ENCODE results near the gene LRRC4C.

The LRRC4C gene

GRCh38 chr11:41065432-41065831 is 394.0 kb downstream of the LRRC4C start:
- H3K27ac ChIP-seq (ENCODE audit: low read length) = no peak overlapping the region
- H3K4me1 ChIP-seq (ENCODE audit: insufficient read depth, low read length) = no peaks in the 10 kb centered on the region
- no peaks in the 10 kb centered on the region for H4K20me1 ChIP-seq (ENCODE audit: insufficient read depth, low read length)
- H3K36me3 ChIP-seq (ENCODE audit: insufficient read depth, low read length) = no peaks in the 10 kb centered on the region
- no peak overlapping the region for H3K4me2 ChIP-seq (ENCODE audit: insufficient read depth, low read length)
- TF ChIP-seq EZH2 (IDR thresholded peaks at IDR 0.05; ENCODE audit: borderline replicate concordance, low read depth, low read length, severe bottlenecking) (no peak), CTCF (IDR thresholded peaks at IDR 0.05; ENCODE audit: borderline replicate concordance, extremely low read depth, low read length, poor library complexity, severe bottlenecking) (no peak)
- H3K9ac ChIP-seq (ENCODE audit: low read depth, low read length) = no peak overlapping the region
- no peak for ATAC-seq (ENCODE audit: insufficient read depth, low read depth)
- no peak for DNase-seq
- H3K79me2 ChIP-seq (ENCODE audit: insufficient read depth, low read length) = no peaks in the 10 kb centered on the region
- H3K4me3 ChIP-seq (ENCODE audit: low read depth in 1 of 2, low read length in 2 of 2) = no peak overlapping the region
- no peaks in the 10 kb centered on the region for H3K9me3 ChIP-seq (ENCODE audit: insufficient read depth, low read length, severe bottlenecking)
- H3K27me3 ChIP-seq (ENCODE audit: insufficient read depth, low read length, poor library complexity) = no peaks in the 10 kb centered on the region
- H2AFZ ChIP-seq (ENCODE audit: low read depth, low read length) = no peak overlapping the region

- ATAC-seq (ENCODE audit: insufficient read depth, low read depth) (no peak), DNase-seq (no peak)
- H3K36me3 ChIP-seq (ENCODE audit: insufficient read depth, low read length) = no peaks in the 10 kb centered on the region
- no peak overlapping the region for H3K4me2 ChIP-seq (ENCODE audit: insufficient read depth, low read length)
- no peaks in the 10 kb centered on the region for H3K27me3 ChIP-seq (ENCODE audit: insufficient read depth, low read length, poor library complexity)
- no peak overlapping the region for H3K9ac ChIP-seq (ENCODE audit: low read depth, low read length)
- H2AFZ ChIP-seq (ENCODE audit: low read depth, low read length) = no peak overlapping the region
- H3K9me3 ChIP-seq (ENCODE audit: insufficient read depth, low read length, severe bottlenecking) = no peaks in the 10 kb centered on the region
- no peak overlapping the region for H3K4me3 ChIP-seq (ENCODE audit: low read depth in 1 of 2, low read length in 2 of 2)
- no peak overlapping the region for H3K27ac ChIP-seq (ENCODE audit: low read length)
- H4K20me1 ChIP-seq (ENCODE audit: insufficient read depth, low read length) = no peaks in the 10 kb centered on the region
- no peak for TF ChIP-seq CTCF (IDR thresholded peaks at IDR 0.05; ENCODE audit: borderline replicate concordance, extremely low read depth, low read length, poor library complexity, severe bottlenecking)
- TF ChIP-seq EZH2 (IDR thresholded peaks at IDR 0.05; ENCODE audit: borderline replicate concordance, low read depth, low read length, severe bottlenecking) = no peak
- no peaks in the 10 kb centered on the region for H3K79me2 ChIP-seq (ENCODE audit: insufficient read depth, low read length)
- no peaks in the 10 kb centered on the region for H3K4me1 ChIP-seq (ENCODE audit: insufficient read depth, low read length)
Observed at GRCh38 chr11:41058138-41058537, 401.3 kb downstream of the LRRC4C start.

- no peak overlapping the region for H3K4me2 ChIP-seq (ENCODE audit: insufficient read depth, low read length)
- H4K20me1 ChIP-seq (ENCODE audit: insufficient read depth, low read length) = no peaks in the 10 kb centered on the region
- H3K79me2 ChIP-seq (ENCODE audit: insufficient read depth, low read length) = no peaks in the 10 kb centered on the region
- DNase-seq = no peak
- H3K9me3 ChIP-seq (ENCODE audit: insufficient read depth, low read length, severe bottlenecking) = no peaks in the 10 kb centered on the region
- ATAC-seq (ENCODE audit: insufficient read depth, low read depth) = no peak
- H3K4me3 ChIP-seq (ENCODE audit: low read depth in 1 of 2, low read length in 2 of 2) = no peak overlapping the region
- no peak for TF ChIP-seq CTCF (IDR thresholded peaks at IDR 0.05; ENCODE audit: borderline replicate concordance, extremely low read depth, low read length, poor library complexity, severe bottlenecking)
- no peak for TF ChIP-seq EZH2 (IDR thresholded peaks at IDR 0.05; ENCODE audit: borderline replicate concordance, low read depth, low read length, severe bottlenecking)
- no peak overlapping the region for H2AFZ ChIP-seq (ENCODE audit: low read depth, low read length)
- no peak overlapping the region for H3K9ac ChIP-seq (ENCODE audit: low read depth, low read length)
- no peak overlapping the region for H3K27ac ChIP-seq (ENCODE audit: low read length)
- H3K36me3 ChIP-seq (ENCODE audit: insufficient read depth, low read length) = no peaks in the 10 kb centered on the region
- no peaks in the 10 kb centered on the region for H3K27me3 ChIP-seq (ENCODE audit: insufficient read depth, low read length, poor library complexity)
- no peaks in the 10 kb centered on the region for H3K4me1 ChIP-seq (ENCODE audit: insufficient read depth, low read length)
Observed at GRCh38 chr11:41056892-41057569, 402.4 kb downstream of the LRRC4C start.
